ENCODE data around the gene BICC1. TPM values are rescaled to one million over a fixed set of nuclear protein-coding genes. Genes with fewer than 3 reads are reported as not detected.

Gene BICC1
- total and polyA plus RNA-seq, 2 donors (not counting 3 experiments of a cell fraction or from before 2014, with no cell fraction given), result 0.06 to 0.29 TPM

DNA sequence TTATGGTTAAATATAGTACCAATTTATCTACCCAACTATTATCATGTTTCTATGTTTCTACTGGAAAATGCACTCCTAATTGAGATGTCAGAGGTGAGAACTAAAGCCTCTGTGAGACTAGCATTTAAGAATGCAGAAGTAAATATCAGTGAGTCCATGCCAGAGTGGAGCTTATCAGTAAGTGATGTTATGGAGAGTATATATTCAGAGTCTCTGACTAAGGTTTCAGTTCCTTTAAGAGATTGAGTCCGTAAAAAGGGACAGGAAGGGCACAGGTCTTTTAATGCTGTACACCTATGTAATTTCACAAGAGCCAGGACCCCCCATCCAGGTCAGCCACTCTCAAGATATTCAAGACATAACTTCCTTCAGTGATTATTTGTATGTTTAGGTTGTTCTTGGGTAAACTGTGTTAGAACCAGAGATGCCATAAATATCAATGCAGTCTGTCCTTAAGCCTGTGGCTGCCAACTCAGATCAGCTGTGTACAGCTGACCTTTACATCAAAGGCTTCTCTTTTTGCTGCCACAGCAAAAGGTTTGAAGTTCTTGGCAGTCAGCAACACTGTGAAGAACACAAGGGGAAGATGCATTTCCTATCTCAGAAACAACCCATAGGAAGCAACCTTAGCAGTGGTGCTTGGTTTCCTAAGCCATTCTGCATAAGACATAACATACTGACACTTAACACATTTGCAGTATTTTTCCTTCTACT, 244.8 kb downstream of the BICC1 start:
- no peaks in the 10 kb centered on the region for H3K4me1 ChIP-seq (ENCODE audit: control insufficient read depth, extremely low read depth, insufficient read depth, low read length)
- CTCF ChIA-PET, result interaction anchor here (0.6 kb wide), 1 partner anchor 1454 kb away, joined by 3 read pairs; no protein-coding TSS in a partner anchor
- no peak overlapping the region for H2AFZ ChIP-seq (ENCODE audit: low read depth, low read length)
- intact Hi-C loops (cut with micrococcal nuclease) (no loop called here), dilution Hi-C loops (cut with MboI; ENCODE audit: extremely low pct_ligation_motif_present, low sequenced_read_pairs) (no loop called here)
- BruUV-seq (replicated peaks), result no TSS peak
- no peaks in the 10 kb centered on the region for H3K9me3 ChIP-seq (replicated peaks; ENCODE audit: control insufficient read depth, insufficient read depth, low read length)
- FAIRE-seq (no peak), DNase-seq (ENCODE audit: low read depth, low spot score) (no peak)
- TF ChIP-seq, protein P1, sequence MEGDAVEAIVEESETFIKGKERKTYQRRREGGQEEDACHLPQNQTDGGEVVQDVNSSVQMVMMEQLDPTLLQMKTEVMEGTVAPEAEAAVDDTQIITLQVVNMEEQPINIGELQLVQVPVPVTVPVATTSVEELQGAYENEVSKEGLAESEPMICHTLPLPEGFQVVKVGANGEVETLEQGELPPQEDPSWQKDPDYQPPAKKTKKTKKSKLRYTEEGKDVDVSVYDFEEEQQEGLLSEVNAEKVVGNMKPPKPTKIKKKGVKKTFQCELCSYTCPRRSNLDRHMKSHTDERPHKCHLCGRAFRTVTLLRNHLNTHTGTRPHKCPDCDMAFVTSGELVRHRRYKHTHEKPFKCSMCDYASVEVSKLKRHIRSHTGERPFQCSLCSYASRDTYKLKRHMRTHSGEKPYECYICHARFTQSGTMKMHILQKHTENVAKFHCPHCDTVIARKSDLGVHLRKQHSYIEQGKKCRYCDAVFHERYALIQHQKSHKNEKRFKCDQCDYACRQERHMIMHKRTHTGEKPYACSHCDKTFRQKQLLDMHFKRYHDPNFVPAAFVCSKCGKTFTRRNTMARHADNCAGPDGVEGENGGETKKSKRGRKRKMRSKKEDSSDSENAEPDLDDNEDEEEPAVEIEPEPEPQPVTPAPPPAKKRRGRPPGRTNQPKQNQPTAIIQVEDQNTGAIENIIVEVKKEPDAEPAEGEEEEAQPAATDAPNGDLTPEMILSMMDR (IDR thresholded peaks at IDR 0.05; ENCODE audit: extremely low read depth in 1 of 2, insufficient read depth in 1 of 2, low read depth in 1 of 2, low read length in 2 of 2), result no peak
- TF ChIP-seq, protein P2, sequence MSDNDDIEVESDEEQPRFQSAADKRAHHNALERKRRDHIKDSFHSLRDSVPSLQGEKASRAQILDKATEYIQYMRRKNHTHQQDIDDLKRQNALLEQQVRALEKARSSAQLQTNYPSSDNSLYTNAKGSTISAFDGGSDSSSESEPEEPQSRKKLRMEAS (IDR thresholded peaks at IDR 0.05; ENCODE audit: insufficient read depth, insufficient read length), result no peak
- no peak for TF ChIP-seq POLR2A (IDR thresholded peaks at IDR 0.05; ENCODE audit: low read depth, low read length)
- H3K9ac ChIP-seq (replicated peaks; ENCODE audit: extremely low read depth, insufficient read depth, low read length), result no peak overlapping the region
- no peaks in the 10 kb centered on the region for H4K20me1 ChIP-seq (replicated peaks; ENCODE audit: control insufficient read depth, extremely low read depth, insufficient read depth, low read length)
- H3K4me3 ChIP-seq (replicated peaks in 1 of 3; ENCODE audit: insufficient read depth in 1 of 3, low read depth in 1 of 3, low read length in 3 of 3), result no peak overlapping the region
- no peaks in the 10 kb centered on the region for H3K36me3 ChIP-seq (ENCODE audit: control insufficient read depth in 2 of 2, extremely low read depth in 1 of 2, insufficient read depth in 2 of 2, low read length in 2 of 2)
- H3K4me2 ChIP-seq (ENCODE audit: insufficient read depth, low read length), result no peak overlapping the region
- no peaks in the 10 kb centered on the region for H3K27me3 ChIP-seq (ENCODE audit: control insufficient read depth in 2 of 2, insufficient read depth in 2 of 2, low read length in 2 of 2)
- H3K79me2 ChIP-seq (ENCODE audit: control insufficient read depth, insufficient read depth, low read length), result no peaks in the 10 kb centered on the region
- H3K27ac ChIP-seq (ENCODE audit: insufficient read depth, low read depth, low read length), result no peak overlapping the region
- POLR2A ChIA-PET, result no interaction called here
- H3K9me1 ChIP-seq (replicated peaks; ENCODE audit: control insufficient read depth, extremely low read depth, insufficient read depth, low read length), result no peaks in the 10 kb centered on the region

DNA sequence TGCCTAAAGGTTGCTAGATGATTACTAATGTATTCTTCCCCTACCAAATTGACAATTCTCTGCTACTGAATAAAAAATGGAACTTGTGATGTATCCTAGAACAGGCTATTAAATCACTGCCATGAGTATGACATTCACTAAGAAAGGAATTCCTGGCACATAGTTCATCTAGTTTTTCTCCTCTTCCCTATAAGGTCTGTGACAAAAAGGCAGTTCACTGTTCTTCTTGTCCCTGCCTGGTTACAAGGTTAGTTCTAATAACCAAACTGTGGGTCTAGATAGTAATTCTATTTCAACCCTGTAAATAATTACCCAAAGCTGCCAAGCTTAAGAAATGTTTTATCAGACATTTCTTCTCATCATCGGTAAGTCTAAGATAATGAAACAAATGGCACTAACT, 245.6 kb downstream of the BICC1 start:
- Histone ChIP-seq H3K36me3 (ENCODE audit: control insufficient read depth in 2 of 2, extremely low read depth in 1 of 2, insufficient read depth in 2 of 2, low read length in 2 of 2) (no peaks in the 10 kb centered on the region), H3K4me2 (ENCODE audit: insufficient read depth, low read length) (no peak overlapping the region), H3K27ac (ENCODE audit: insufficient read depth, low read depth, low read length) (no peak overlapping the region), H4K20me1 (replicated peaks; ENCODE audit: control insufficient read depth, extremely low read depth, insufficient read depth, low read length) (no peaks in the 10 kb centered on the region), H3K9ac (replicated peaks; ENCODE audit: extremely low read depth, insufficient read depth, low read length) (no peak overlapping the region), H3K9me3 (replicated peaks; ENCODE audit: control insufficient read depth, insufficient read depth, low read length) (no peaks in the 10 kb centered on the region), H3K27me3 (ENCODE audit: control insufficient read depth in 2 of 2, insufficient read depth in 2 of 2, low read length in 2 of 2) (no peaks in the 10 kb centered on the region), H3K9me1 (replicated peaks; ENCODE audit: control insufficient read depth, extremely low read depth, insufficient read depth, low read length) (no peaks in the 10 kb centered on the region), H3K4me3 (replicated peaks in 1 of 3; ENCODE audit: insufficient read depth in 1 of 3, low read depth in 1 of 3, low read length in 3 of 3) (no peak overlapping the region), H2AFZ (ENCODE audit: low read depth, low read length) (no peak overlapping the region), H3K79me2 (ENCODE audit: control insufficient read depth, insufficient read depth, low read length) (no peaks in the 10 kb centered on the region), H3K4me1 (ENCODE audit: control insufficient read depth, extremely low read depth, insufficient read depth, low read length) (no peaks in the 10 kb centered on the region)
- BruUV-seq (replicated peaks), result no TSS peak
- TF ChIP-seq, protein P2 (IDR thresholded peaks at IDR 0.05; ENCODE audit: insufficient read depth, insufficient read length), result no peak
- TF ChIP-seq POLR2AphosphoS5 (IDR thresholded peaks at IDR 0.05; ENCODE audit: insufficient read depth, low read depth, low read length) (no peak), POLR2A (IDR thresholded peaks at IDR 0.05; ENCODE audit: low read depth, low read length) (no peak), JUN (IDR thresholded peaks at IDR 0.05; ENCODE audit: borderline replicate concordance, insufficient read depth, insufficient read length, low read depth) (no peak), GATA2 (IDR thresholded peaks at IDR 0.05; ENCODE audit: insufficient read depth, insufficient read length, low read depth, low read length) (no peak)
- ChIA-PET POLR2A (no interaction called here), CTCF (no interaction called here)
- FAIRE-seq, result no peak
- intact Hi-C loops (cut with micrococcal nuclease), result no loop called here
- no peak for DNase-seq (ENCODE audit: low read depth, low spot score)
- dilution Hi-C loops (cut with MboI; ENCODE audit: extremely low pct_ligation_motif_present, low sequenced_read_pairs), result no loop called here
